Memory B cell (primary cell): ENCODE measurements around the gene CREB5.

ENCODE experiments used
- ATAC-seq: fragments of 150-1000 bp; cut with Tn5 transposase; 2 replicates; pipeline ENCODE4 v1.10.0; 2021; ENCODE audit warnings: low read depth, mild to moderate bottlenecking, moderate library complexity
- DNase-seq, 2 donors: peaks; one replicate each; pipeline ENCODE4 v3.0.0; 2022; ENCODE audit warnings: low spot score in 2 of 2
- H3K27ac Mint-ChIP-seq: one replicate; pipeline ENCODE4 v1.8.0; 2022; ENCODE audit warnings: mild to moderate bottlenecking, moderate library complexity, mixed read lengths
- H3K27me3 Mint-ChIP-seq: one replicate; pipeline ENCODE4 v1.8.0; 2022; ENCODE audit warnings: mixed read lengths
- H3K36me3 Mint-ChIP-seq: one replicate; pipeline ENCODE4 v1.8.0; 2022; ENCODE audit warnings: mild to moderate bottlenecking, mixed read lengths
- H3K4me1 Mint-ChIP-seq: one replicate; pipeline ENCODE4 v1.8.0; 2022; ENCODE audit warnings: mixed read lengths
- H3K4me3 Mint-ChIP-seq: one replicate; pipeline ENCODE4 v1.8.0; 2022; ENCODE audit warnings: mild to moderate bottlenecking, moderate library complexity, mixed read lengths
- H3K9me3 Mint-ChIP-seq: one replicate; pipeline ENCODE4 v1.8.0; 2022; ENCODE audit warnings: mixed read lengths

Gene CREB5

GRCh38 chr7:28573651-28574301 is 161.5 kb downstream of the CREB5 start:
- no peak overlapping the region for H3K27ac Mint-ChIP-seq
- DNase-seq, result no peak
- no peak overlapping the region for H3K4me3 Mint-ChIP-seq

DNA sequence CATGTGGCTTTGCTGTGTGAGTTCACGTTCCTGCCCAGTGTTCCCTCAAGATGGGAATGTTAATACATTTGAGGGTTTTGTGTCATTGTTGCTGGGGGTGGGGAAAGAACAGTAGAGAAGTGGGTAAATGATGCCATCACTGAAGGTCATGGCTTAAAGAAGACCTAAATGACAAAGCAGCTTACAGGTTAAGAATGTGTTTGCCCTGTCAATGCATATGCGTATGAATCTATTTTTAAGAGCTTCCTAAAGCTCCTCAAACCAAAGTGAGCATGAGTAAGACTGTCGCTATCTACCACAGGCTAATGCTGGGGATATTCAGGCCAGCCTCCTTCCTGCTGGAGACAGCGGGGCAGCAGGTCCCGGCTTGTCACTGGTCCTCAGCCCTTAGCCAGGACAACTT is 162.9 kb downstream of the CREB5 start:
- H3K27me3 Mint-ChIP-seq, result peaks cover 28% of the 10 kb centered on the region
- no peak overlapping the region for H3K4me3 Mint-ChIP-seq
- ATAC-seq (no peak), DNase-seq (no peak)
- H3K27ac Mint-ChIP-seq, result no peak overlapping the region
- no peaks in the 10 kb centered on the region for H3K36me3 Mint-ChIP-seq
- H3K4me1 Mint-ChIP-seq, result peaks cover 10% of the 10 kb centered on the region
- H3K9me3 Mint-ChIP-seq, result no peaks in the 10 kb centered on the region

More at GRCh38 chr7:28573651-28574301, 161.5 kb downstream of the CREB5 start:
- peaks cover 12% of the 10 kb centered on the region for H3K4me1 Mint-ChIP-seq
- no peaks in the 10 kb centered on the region for H3K36me3 Mint-ChIP-seq
- H3K27me3 Mint-ChIP-seq, result peaks cover 28% of the 10 kb centered on the region
- no peaks in the 10 kb centered on the region for H3K9me3 Mint-ChIP-seq
- no peak for ATAC-seq

- H3K9me3 Mint-ChIP-seq, result no peaks in the 10 kb centered on the region
- no peak overlapping the region for H3K4me3 Mint-ChIP-seq
- no peak for DNase-seq
- H3K4me1 Mint-ChIP-seq, result peaks cover 6% of the 10 kb centered on the region
- no peak for ATAC-seq
- H3K27ac Mint-ChIP-seq, result no peak overlapping the region
- no peaks in the 10 kb centered on the region for H3K36me3 Mint-ChIP-seq
- peaks cover 18% of the 10 kb centered on the region for H3K27me3 Mint-ChIP-seq
Observed at GRCh38 chr7:28576656-28577055, 164.3 kb downstream of the CREB5 start.

DNA sequence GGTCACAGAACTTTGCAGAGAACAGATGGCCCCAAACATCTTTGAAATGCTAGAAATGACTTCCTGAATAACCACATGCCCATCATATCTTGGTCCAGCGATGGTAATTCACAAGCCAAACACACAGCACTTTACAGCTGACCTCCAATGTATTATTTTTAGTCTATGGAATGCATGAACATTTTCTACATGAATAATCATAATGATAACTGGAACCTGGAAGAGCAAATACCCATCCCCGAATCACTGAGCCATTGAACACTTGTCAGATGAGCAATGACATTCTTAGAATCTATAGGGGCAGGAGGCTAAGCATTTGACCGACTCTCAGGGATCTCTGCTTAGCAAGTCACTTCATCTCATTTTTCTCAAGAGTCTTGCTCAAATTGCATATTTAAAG is 167.3 kb downstream of the CREB5 start:
- no peaks in the 10 kb centered on the region for H3K36me3 Mint-ChIP-seq
- no peak overlapping the region for H3K4me3 Mint-ChIP-seq
- peaks cover 12% of the 10 kb centered on the region for H3K27me3 Mint-ChIP-seq
- H3K9me3 Mint-ChIP-seq, result no peaks in the 10 kb centered on the region
- ATAC-seq (no peak), DNase-seq (no peak)
- no peaks in the 10 kb centered on the region for H3K4me1 Mint-ChIP-seq
- H3K27ac Mint-ChIP-seq, result no peak overlapping the region

GRCh38 chr7:28580665-28581064 is 168.3 kb downstream of the CREB5 start:
- no peaks in the 10 kb centered on the region for H3K9me3 Mint-ChIP-seq
- ATAC-seq, result no peak
- DNase-seq, result no peak
- no peaks in the 10 kb centered on the region for H3K4me1 Mint-ChIP-seq
- H3K27me3 Mint-ChIP-seq, result peaks cover 10% of the 10 kb centered on the region
- H3K4me3 Mint-ChIP-seq, result no peak overlapping the region
- no peaks in the 10 kb centered on the region for H3K36me3 Mint-ChIP-seq
- no peak overlapping the region for H3K27ac Mint-ChIP-seq

GRCh38 chr7:28581351-28581750 is 169.0 kb downstream of the CREB5 start:
- Mint-ChIP-seq H3K27ac (no peak overlapping the region), H3K27me3 (peaks cover 6% of the 10 kb centered on the region), H3K36me3 (no peaks in the 10 kb centered on the region), H3K4me1 (no peaks in the 10 kb centered on the region), H3K4me3 (no peak overlapping the region), H3K9me3 (no peaks in the 10 kb centered on the region)
- no peak for DNase-seq
- ATAC-seq, result no peak

DNA sequence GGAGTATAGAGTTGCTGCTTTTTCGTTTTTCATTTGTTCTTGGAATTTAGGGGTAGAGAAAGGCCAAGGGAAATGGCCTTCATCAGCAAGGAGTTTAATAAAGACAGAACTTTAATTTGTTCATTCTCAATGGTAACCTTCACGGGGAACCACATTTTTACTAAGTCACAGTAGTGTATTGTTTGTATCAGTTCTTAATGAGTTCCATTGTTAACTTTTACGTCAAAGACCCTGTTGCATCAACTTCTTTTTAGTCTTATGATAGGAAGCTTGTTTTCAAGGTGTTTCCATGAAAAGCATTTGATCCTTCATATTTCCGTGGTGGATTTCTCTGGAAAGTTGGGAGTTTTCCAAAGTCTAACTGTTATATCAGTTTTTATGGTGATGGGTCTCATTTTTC is 169.9 kb downstream of the CREB5 start:
- H3K9me3 Mint-ChIP-seq, result no peaks in the 10 kb centered on the region
- no peak for DNase-seq
- no peak for ATAC-seq
- H3K27ac Mint-ChIP-seq, result no peak overlapping the region
- H3K27me3 Mint-ChIP-seq, result peaks cover 9% of the 10 kb centered on the region
- H3K36me3 Mint-ChIP-seq, result no peaks in the 10 kb centered on the region
- no peaks in the 10 kb centered on the region for H3K4me1 Mint-ChIP-seq
- no peak overlapping the region for H3K4me3 Mint-ChIP-seq

DNA sequence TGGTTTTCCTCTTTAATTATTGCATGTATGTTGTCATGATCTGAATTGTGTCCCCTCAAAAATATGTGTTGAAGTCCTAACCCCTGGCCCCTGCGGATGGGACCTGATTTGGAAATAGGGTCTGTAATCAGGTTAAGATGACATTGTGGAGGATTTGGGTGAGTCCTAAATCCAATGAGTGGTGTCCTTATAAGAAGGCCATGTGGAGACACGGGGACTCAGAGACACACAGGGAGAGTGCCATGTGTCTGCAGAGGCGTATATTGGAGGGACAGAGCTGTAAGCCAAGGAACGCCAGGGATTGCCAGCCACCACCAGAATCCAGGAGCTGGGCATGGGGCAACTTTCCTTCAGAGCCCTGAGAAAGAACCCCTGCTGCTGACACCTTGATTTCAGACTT is 171.9 kb downstream of the CREB5 start:
- DNase-seq (no peak), ATAC-seq (no peak)
- no peak overlapping the region for H3K4me3 Mint-ChIP-seq
- no peaks in the 10 kb centered on the region for H3K4me1 Mint-ChIP-seq
- H3K27me3 Mint-ChIP-seq, result peaks cover 10% of the 10 kb centered on the region
- no peaks in the 10 kb centered on the region for H3K36me3 Mint-ChIP-seq
- H3K27ac Mint-ChIP-seq, result no peak overlapping the region
- no peaks in the 10 kb centered on the region for H3K9me3 Mint-ChIP-seq

- H3K27ac Mint-ChIP-seq, result no peak overlapping the region
Observed at GRCh38 chr7:28586736-28587135, 174.4 kb downstream of the CREB5 start.

DNA sequence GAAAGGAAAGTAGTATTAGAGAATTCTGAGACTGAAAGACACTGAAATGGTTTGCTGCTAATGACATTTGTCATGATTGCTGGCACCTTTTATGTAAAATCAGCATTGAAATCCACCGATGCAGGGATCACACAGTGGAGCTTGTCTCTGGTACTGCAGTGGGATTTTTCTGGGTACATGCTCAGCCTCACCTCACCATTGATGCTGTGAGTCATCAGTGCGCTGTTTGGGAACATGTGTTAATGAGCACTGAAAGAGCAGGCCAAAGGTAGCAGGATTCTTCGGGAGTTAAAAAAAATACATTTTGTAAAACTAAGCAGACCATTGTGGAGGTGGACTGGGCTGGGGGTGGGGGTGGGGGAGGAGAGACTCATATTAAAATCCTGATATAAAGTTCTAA is 174.9 kb downstream of the CREB5 start:
- no peaks in the 10 kb centered on the region for H3K9me3 Mint-ChIP-seq
- H3K27me3 Mint-ChIP-seq, result peaks cover 10% of the 10 kb centered on the region
- H3K36me3 Mint-ChIP-seq, result no peaks in the 10 kb centered on the region
- no peak overlapping the region for H3K4me3 Mint-ChIP-seq
- H3K4me1 Mint-ChIP-seq, result peaks cover 2% of the 10 kb centered on the region
- no peak for ATAC-seq
- DNase-seq, result no peak
- H3K27ac Mint-ChIP-seq, result no peak overlapping the region

More at GRCh38 chr7:28586736-28587135, 174.4 kb downstream of the CREB5 start:
- H3K4me1 Mint-ChIP-seq, result peaks cover 2% of the 10 kb centered on the region
- DNase-seq (no peak), ATAC-seq (no peak)
- H3K9me3 Mint-ChIP-seq, result no peaks in the 10 kb centered on the region
- H3K4me3 Mint-ChIP-seq, result no peak overlapping the region
- H3K36me3 Mint-ChIP-seq, result no peaks in the 10 kb centered on the region
- H3K27me3 Mint-ChIP-seq, result peaks cover 10% of the 10 kb centered on the region

DNA sequence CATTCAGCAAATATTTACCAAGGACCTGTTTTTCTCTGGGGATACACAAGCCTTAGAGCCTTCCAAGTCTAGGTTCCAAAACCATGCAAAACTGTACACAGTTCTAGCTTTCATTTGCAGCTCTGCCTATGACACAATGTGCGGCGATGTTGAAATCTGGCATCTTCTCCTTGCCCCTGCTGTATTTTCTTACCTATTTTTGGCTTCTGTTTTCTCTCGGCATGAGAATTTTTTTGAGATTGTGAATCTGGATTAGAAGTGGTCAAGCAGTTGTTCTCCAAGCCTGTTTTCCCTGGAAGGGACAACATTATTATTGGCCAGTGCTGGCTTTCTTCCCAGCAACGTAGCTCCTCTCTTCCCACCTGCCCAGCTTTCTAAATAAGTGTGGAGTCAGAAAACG is 176.3 kb downstream of the CREB5 start:
- ATAC-seq (no peak), DNase-seq (no peak)
- no peaks in the 10 kb centered on the region for H3K36me3 Mint-ChIP-seq
- peaks cover 2% of the 10 kb centered on the region for H3K4me1 Mint-ChIP-seq
- H3K27ac Mint-ChIP-seq, result no peak overlapping the region
- H3K27me3 Mint-ChIP-seq, result peaks cover 8% of the 10 kb centered on the region
- H3K4me3 Mint-ChIP-seq, result no peak overlapping the region
- H3K9me3 Mint-ChIP-seq, result no peaks in the 10 kb centered on the region

DNA sequence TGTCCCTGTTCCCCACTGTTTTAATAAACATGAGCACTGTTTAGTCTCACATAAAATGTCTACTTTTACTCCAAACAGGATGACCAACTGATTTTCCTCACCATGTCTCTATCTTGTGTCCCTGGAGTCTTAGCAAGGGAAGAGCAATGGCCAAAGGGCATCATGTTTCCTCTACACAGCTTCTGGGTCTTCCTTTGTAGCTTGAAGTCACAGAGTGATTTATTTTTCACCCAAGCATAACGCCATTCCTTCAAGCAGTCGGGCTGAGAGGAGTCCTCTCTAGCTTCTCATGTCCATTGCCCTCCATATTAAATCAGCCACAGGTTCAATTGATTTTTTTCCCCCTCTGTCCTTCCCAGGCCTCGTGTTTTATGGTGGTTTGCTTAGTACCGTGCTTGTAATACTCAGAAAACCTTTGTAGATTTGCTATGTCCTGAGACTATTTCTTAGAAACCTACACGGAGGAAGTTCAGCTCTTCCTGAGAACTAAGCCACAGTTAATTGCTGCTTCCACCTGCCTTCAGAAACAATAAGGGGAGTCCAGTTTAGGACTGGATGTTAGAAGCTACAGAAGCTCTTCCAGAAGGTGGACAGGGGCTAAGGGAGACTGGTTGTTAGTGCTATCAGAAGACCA is 178.8 kb downstream of the CREB5 start:
- H3K4me3 Mint-ChIP-seq, result no peak overlapping the region
- peaks cover 6% of the 10 kb centered on the region for H3K27me3 Mint-ChIP-seq
- no peaks in the 10 kb centered on the region for H3K9me3 Mint-ChIP-seq
- ATAC-seq, result no peak
- no peak for DNase-seq
- no peak overlapping the region for H3K27ac Mint-ChIP-seq
- no peaks in the 10 kb centered on the region for H3K36me3 Mint-ChIP-seq
- peaks cover 2% of the 10 kb centered on the region for H3K4me1 Mint-ChIP-seq

DNA sequence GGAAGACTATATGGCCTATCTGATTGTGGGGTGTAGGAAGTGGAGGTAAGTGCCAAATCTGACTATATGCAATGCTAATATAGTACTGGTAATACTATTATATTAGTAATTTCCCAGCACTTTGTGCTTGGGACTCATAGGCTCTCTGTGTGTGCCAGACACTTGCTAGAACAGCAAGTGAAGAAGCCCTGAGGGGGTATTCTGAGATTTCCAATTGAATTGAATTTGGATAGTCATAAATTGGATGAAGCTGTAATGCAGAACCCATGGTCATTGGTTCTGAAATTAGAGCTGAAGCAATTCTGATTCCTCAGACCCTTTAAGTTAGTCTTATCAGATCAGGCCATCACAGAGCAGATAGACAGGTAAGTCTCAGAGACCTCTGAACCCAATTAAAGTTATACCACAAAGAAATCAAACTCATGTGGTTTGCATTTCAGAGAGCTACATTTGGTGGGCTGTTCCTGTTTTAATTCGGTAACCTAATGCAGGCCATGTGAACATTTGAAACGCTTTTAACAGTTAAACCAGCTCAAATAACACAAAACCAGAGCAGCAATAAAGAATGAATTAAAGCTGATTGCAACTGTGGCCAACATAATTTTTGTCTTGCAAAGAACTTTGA is 179.5 kb downstream of the CREB5 start:
- Mint-ChIP-seq H3K9me3 (no peaks in the 10 kb centered on the region), H3K4me1 (peaks cover 2% of the 10 kb centered on the region), H3K4me3 (no peak overlapping the region), H3K27ac (no peak overlapping the region), H3K36me3 (no peaks in the 10 kb centered on the region), H3K27me3 (peaks cover 6% of the 10 kb centered on the region)
- DNase-seq (no peak), ATAC-seq (no peak)

- H3K9me3 Mint-ChIP-seq, result no peaks in the 10 kb centered on the region
- no peaks in the 10 kb centered on the region for H3K36me3 Mint-ChIP-seq
- no peak for DNase-seq
- H3K4me3 Mint-ChIP-seq, result no peak overlapping the region
- H3K4me1 Mint-ChIP-seq, result peaks cover 2% of the 10 kb centered on the region
- no peak for ATAC-seq
- H3K27me3 Mint-ChIP-seq, result peaks cover 1% of the 10 kb centered on the region
- H3K27ac Mint-ChIP-seq, result no peak overlapping the region
Observed at GRCh38 chr7:28592861-28593260, 180.5 kb downstream of the CREB5 start.

GRCh38 chr7:28595076-28595475 is 182.8 kb downstream of the CREB5 start:
- H3K9me3 Mint-ChIP-seq, result no peaks in the 10 kb centered on the region
- H3K4me1 Mint-ChIP-seq, result peaks cover 2% of the 10 kb centered on the region
- no peak overlapping the region for H3K27ac Mint-ChIP-seq
- no peak overlapping the region for H3K4me3 Mint-ChIP-seq
- ATAC-seq (no peak), DNase-seq (no peak)
- H3K36me3 Mint-ChIP-seq, result no peaks in the 10 kb centered on the region
- peaks cover 3% of the 10 kb centered on the region for H3K27me3 Mint-ChIP-seq
